Stimulated activated naive CD8-positive, alpha-beta T cell treated with anti-CD3 and anti-CD28 coated beads, Interleukin-15, Interleukin-2, amounts not matched to agents 100 U/mL and 50 U/mL, for 24 hours (primary cell): ENCODE results near the gene MATCAP1.

Experiments
- ATAC-seq: fragments of 150-1000 bp; cut with Tn5 transposase; one replicate; pipeline ENCODE4 v1.10.0; 2021
- DNase-seq: peaks from one replicate; pipeline ENCODE4 v3.0.0; 2021

Gene MATCAP1

DNA sequence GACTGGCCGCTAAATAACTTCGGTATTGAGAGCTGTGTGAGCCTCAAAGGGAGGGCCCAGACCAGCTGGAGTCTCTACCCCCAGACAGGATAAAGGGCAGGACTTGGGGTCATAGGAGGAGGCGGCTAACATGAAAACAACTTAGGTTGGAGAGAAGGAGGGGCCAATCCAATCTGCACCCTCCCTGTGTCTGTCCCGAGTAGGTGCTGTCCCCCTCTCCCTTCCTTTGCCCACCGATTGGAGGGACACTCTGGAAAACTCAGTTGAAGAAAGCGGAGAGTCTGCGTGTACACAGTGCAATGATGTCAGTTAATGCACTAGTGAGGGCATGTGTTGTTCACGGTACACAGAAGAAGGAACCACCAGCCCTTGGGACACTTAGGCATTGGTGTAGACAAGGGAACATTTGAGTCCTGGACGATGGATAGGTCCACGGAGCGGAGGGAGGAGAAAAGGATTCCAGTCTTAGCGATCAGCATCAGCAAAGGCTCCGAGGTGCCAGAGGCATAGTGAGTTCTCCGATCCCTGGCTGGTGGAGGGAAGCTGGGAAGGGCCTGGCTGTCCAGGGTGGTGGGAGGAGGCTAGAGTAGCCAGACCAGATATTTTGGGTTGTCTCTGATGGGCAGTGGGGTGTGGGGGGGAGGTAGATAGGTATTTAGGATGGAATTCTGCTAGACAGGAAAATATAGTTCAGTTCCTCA, 12.7 kb downstream of the MATCAP1 start:
- DNase-seq (no peak), ATAC-seq (no peak)

GRCh38 chr16:67170168-67170948, 13.4 kb downstream of the MATCAP1 start, which contains the start of gene NOL3:
Gene NOL3, plus strand, starts transcription at chr16:67170538.
- ATAC-seq (peak; percentile 38), DNase-seq (peak; percentile 81)

DNA sequence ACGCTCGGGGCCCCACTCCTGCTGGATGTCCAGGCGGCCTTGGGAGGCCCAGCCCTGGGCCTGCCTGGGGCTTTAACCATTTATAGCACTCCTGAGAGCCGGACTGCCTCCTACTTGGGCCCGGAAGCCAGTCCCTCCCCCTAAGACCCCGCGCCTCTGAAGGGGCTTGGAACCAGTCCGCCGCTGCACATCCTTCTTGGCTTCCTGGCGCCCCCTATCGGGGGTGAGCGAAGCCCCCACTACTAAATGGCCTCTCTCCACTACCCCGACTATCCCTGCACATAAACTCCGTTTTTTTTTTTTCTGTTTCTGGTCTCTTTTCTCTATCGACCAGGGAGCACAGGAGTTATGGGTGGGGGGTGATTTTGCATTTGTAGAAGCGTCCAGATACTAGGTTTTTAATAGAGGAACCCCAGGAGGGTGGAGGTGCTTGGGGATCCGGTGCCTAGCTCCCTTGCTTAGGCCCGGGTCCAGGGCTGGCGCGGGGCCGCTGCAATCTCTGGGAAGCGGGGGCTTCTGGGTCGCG, 14.1 kb downstream of the MATCAP1 start:
- DNase-seq = peak; percentile 74
- ATAC-seq = no peak

GRCh38 chr16:67169011-67169451, 14.7 kb downstream of the MATCAP1 start:
- DNase-seq (no peak), ATAC-seq (no peak)

GRCh38 chr16:67167588-67167987, 16.2 kb downstream of the MATCAP1 start:
- no peak for ATAC-seq
- DNase-seq = no peak

- no peak for DNase-seq
- ATAC-seq = no peak
These were observed 17.1 kb downstream of the MATCAP1 start for GRCh38 chr16:67166598-67167168.

GRCh38 chr16:67166110-67166547, 17.6 kb downstream of the MATCAP1 start:
- no peak for ATAC-seq
- DNase-seq = no peak

GRCh38 chr16:67165121-67166078, 18.4 kb downstream of the MATCAP1 start:
- ATAC-seq (no peak), DNase-seq (no peak)

DNA sequence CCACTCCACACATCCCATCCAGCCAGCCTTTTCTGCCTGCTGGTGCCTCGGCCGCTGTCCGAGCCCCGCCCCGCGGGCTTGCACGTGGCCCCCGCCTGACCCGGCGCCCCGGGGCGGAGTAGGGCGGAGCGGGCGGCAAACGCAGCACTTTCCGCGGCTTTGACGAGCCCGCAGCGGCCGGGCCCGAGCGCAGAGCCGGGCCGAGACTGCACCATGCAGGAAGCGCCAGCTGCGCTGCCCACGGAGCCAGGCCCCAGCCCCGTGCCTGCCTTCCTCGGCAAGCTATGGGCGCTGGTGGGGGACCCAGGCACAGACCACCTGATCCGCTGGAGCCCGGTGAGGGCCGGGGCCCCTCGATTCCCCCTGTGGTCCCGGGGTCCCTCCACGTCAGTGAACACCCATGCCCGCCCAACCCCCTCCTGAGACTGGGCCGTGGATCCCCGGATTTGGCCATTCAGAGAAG, 19.1 kb downstream of the MATCAP1 start, which contains the start of gene HSF4:
Gene HSF4 (plus strand): TSS at position 147 of the 463 bp plus-strand sequence. CDS start 67 bp downstream, at position 214.
- no peak for ATAC-seq
- no peak for DNase-seq

DNA sequence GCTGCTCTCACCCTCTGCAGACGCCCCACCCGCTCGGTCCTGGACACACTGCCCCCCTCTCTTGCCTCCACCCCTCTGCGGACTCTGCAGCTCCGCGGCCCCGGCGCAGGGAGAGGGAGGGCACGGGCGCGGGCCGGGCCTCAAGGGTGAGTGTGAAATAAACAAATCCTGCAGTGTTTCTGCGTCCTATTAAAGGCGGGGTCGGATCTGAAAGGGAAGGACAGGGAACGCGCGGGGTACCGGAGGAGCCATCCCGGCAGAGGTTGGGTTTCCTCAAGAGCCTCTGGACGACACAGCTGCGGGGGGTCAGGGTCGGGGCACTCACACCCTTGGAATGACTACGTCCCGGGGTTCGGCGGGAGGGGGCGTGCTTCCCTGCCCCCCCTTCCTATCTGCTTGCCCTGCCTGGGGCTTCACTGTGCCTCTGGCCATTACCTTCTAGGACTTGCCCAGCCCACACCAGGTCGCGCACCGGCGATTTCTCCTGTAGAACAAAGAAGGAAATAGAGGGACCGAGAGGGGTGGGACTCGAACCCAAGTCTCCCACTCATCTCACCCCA, 19.7 kb downstream of the MATCAP1 start:
- ATAC-seq = no peak
- no peak for DNase-seq

GRCh38 chr16:67163164-67163998, 20.4 kb downstream of the MATCAP1 start:
- DNase-seq (peak; percentile 53), ATAC-seq (no peak)

GRCh38 chr16:67162506-67163163, 21.1 kb downstream of the MATCAP1 start:
- no peak for ATAC-seq

GRCh38 chr16:67161595-67162058, 22.1 kb downstream of the MATCAP1 start:
- ATAC-seq (no peak), DNase-seq (no peak)

More at GRCh38 chr16:67162506-67163163, 21.1 kb downstream of the MATCAP1 start:
- no peak for DNase-seq

GRCh38 chr16:67158637-67159600, 24.8 kb downstream of the MATCAP1 start:
- ATAC-seq (peak; percentile 45), DNase-seq (peak; percentile 84)

DNA sequence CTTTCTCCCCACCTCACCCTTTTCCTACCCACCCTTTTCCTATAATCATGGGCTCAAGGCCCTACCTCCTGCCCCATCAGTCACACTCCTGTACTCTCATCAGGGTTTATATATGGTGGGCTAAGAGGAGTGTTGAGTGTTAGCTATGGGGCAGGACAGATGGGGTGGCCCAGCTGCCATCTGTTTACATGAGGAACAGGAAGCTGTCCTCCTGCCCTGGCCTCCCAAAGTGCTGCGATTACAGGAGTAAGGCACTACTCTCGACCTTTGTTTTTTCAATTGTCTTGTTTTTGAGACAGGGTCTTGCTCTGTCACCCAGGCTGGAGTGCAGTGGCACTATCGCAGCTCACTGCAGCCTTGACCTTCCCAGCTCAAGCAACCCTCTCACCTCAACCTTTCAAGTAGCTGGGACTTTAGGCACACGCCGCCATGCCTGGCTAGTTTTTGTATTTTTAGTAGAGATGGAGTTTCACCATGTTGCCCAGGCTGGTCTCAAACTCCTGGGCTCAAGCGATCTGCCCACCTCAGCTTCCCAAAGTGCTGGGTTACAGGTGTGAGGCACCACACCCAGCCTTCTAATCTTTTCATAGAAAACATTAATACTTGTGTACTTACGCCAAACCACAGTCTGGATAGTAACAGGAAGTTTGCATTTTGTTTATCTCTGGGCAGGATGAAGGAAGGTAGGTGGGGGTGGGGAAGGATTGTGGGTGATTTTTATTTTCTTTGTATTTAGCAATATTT, 25.7 kb downstream of the MATCAP1 start:
- no peak for DNase-seq
- ATAC-seq = no peak

DNA sequence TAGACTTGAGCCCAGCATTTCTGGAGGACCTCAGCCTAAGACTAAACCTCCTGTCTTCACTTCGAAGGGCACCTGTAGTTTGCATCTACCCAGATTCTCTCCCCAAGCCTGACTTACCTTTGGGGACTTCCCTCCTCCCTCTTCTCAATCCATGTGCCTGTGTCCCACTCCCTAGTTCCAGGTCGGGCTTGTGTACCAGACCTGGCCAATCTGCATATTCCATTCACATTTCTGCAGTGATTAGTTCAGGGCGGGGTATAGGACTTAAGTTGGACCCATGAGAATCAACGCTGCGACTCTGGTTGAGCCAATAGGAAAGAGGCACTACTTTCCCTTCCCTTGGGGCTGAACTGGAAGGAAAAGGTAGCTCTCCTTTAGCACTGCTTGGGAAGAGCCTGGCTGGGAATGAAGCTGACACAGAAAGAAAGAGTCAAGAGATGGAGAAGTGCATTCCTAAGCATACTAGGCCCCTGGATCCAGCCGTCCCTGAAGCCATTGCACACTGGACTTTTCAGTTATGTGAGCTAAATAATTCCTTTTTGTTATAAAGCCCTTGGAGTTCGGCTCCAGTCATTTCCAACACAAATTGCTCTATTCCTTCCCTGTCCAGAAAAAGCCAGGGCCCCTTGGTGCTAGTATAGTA, 26.5 kb downstream of the MATCAP1 start:
- ATAC-seq (no peak), DNase-seq (no peak)
